Fibroblast of gingiva (primary cell): ENCODE results near the gene UBALD1.

Source experiments
- DNase-seq: peaks from one replicate; pipeline ENCODE4 v3.0.0-alpha.2; 2011; ENCODE audit warnings: low read depth

The UBALD1 gene

GRCh38 chr16:4646773-4647643, 32.3 kb upstream of the UBALD1 start:
- no peak for DNase-seq

DNA sequence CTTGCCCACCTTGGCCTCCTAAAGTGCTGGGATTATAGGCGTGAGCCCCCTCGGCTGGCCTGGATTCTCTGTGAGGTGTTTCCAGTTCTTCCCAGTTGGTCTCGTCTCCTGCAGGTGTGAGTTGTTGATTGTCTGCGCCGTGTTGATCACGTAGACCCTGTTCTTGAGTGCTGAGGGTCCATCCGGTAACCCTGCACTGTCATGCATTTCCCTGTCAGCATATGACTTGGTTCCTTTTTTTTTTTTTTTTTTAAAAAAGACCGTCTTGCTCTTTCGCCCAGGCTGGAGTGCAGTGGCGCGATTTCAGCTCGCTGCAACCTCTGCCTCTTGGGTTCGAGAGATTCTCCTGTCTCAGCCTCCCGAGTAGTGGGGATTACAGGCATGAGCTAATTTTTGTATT, 27.2 kb upstream of the UBALD1 start:
- DNase-seq, result no peak

DNA sequence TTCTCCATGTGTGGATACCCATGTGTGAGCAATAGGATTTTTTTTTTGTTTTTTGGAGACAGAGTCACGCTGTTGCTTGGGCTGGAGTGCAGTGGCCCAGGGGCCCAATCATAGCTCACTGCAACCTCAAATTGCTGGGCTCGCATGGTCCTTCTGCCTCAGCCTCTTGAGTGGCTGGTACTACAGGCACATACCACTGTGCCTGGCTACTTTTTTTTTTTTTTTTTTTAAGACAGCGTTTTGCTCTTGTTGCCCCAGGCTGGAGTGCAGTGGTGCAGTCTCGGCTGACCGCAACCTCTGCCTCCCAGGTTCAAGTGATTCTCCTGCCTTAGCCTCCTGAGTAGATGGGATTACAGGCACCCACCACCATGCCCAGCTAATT, 26.6 kb upstream of the UBALD1 start:
- no peak for DNase-seq

DNA sequence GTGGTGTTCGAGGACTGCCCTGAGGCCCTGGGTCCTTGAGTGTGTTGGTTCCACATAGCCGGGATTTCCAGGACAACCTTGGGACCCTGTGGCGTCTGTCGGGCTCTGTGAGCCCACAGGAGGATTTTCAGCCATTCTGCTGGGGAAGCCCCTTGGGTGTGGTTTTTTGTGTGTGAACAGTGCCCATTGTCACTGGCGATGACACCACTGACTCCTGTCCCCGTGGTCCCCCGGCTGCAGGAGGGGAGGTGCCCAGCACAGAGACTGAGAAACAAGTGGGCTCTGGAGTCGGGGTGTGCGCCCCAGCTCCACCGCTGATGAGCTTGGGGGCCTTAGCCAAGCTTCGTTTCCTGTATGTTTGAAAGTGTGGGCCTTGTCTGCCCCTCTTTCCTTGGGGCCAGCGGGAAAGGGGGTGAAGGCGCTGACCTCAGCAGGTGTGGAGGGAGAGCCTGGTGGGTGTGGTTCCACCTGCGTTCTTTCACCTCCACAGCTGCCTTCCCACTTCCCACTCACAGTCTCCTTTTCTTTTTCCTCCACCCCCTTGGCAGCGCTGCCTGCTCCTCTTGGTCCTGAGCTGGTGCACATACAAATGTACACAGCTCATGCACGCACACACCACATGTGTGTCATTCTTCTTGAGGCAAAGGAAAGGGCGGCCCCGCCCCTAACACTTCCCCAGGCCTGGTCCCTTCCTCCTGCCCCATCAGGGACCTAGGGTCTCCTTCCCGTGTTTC, 26.1 kb upstream of the UBALD1 start:
- DNase-seq, result no peak

- no peak for DNase-seq
Observed at GRCh38 chr16:4639899-4640509, 25.3 kb upstream of the UBALD1 start.

DNA sequence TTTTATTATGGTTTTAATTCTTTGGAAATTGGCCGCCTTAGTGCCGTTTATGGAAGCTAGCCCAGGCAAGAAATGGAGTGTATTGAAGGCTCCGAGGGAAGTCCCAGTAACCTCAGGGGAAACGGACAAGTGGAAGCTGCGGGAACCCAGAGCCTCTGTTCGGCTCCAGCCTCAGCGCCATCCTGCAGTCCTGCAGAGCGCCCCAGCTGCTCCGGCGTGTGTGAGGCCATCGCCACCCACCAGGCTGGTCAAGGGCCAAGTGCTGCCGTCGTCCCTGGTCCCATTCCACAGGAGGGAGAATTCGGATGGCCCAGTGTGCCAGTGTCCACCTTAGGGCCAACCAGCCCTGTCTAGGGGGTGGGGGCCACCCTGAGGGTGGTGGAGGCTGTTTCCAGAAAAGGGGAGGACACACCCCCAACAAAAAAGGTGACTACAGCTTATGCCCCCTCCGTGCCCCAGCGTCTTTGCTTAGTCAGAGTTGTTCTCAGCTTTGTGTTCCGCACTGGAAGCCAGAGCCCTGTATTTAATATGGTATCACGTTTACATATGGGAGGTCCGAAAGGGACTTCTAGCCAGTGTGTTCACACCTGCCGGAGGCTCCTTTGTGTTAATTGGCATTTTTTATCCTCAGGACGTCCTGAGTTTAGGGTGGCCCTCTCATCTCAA, 22.9 kb upstream of the UBALD1 start:
- DNase-seq, result no peak

- no peak for DNase-seq
Observed at GRCh38 chr16:4636196-4636595, 21.5 kb upstream of the UBALD1 start.

DNA sequence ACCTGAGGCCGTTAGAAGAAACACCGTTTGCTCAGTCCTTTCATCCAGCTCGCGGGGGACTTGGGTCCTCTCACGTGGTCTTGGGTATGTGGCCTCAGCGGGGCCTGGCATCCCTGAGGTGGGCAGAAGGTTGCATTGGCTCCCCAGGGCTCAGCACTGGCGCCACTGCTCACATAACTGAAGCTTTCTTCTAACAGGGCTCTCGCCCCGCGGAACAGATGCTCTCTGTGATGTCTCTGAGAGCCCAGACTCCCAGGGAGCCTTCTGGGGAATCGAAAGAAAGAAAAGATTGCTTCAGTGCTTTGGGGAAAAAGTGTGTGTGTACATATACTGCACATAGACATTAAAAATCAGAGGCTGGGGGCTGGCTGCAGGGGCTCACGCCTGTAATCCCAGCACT, 20.1 kb upstream of the UBALD1 start:
- DNase-seq, result no peak

- DNase-seq, result no peak
Observed at GRCh38 chr16:4633910-4634635, 19.4 kb upstream of the UBALD1 start.

- DNase-seq, result no peak
Observed at GRCh38 chr16:4631444-4631843, 16.8 kb upstream of the UBALD1 start.

DNA sequence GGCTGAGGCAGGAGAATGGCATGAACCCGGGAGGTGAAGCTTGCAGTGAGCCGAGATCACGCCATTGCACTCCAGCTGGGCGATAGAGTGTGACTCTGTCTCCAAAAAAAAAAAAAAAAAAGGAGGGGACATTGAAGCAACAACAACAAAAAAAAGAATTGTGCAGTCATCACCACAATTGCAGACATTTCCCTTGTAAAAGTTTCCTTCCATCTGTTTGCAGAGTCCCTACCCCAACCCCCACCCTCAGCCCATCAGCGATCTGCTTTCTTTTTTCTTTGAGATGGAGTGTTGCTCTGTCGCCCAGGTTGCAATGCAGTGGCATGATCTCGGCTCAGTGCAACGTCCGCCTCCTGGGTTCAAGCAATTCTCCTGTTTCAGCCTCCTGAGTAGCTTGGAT, 13.6 kb upstream of the UBALD1 start:
- no peak for DNase-seq

GRCh38 chr16:4626396-4626795, 11.7 kb upstream of the UBALD1 start:
- DNase-seq, result no peak

DNA sequence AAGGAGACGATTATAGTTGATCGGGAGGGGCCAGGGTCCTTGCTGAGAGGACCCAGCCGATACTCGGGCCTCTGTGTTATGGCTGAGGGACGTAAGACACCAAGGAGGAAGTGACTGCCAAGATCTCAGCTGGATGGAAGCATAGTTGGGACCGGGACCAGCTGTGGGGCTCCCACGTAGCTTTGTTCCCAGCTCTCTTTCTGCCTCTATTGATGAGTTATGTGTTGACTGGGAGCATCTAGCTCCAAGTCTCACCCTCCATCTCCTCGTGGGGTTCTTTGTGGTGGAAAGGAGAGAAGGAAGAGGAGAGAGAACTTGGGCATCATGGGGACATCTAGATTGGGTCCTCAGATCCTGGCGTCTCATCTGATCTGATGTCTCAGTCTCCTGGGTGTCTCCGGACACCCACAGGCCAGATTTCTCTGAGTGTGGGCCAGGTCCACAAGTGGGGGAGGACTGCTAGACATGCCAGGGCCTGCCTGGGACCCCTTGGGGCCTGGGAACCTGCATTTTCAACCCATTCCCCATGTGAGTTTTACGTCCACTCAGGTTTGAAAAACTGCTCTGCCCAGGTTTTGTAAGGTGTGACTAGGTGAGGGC, 11.0 kb upstream of the UBALD1 start:
- no peak for DNase-seq

DNA sequence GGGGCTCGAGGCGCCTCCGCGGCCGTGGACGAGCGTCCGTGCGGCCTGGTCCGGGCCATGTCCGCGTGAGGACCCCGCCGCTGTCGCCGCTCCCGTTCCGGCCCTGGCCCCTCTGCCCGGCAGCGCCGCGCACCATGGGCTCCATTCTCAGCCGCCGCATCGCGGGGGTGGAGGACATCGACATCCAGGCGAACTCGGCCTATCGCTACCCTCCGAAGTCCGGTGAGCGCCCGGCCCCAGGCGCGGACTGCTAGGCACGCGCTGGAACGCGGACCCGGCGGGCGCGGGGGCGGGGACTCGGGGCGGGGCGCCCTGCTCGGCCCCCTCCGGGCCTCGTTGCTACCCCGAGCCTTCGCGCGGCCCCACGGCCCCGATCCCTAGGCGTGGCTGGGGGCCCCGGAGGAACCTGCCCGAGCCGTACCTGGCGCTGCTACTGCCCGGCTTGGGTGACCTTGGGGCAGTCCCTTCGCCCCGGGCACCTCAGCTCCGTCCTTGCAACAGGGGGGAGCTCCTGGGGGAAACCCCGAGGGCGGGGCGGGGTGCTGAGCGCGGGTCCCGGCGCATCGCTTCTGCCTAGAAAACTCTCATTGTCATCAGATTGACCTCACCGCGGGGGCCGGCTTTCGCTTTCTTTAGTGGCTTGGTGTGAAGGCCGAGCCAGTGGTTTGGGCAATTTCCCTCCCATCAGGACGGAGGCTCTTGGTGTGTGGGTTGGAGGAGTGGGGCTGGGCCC, 10.3 kb upstream of the UBALD1 start:
- peak; percentile 59 for DNase-seq

GRCh38 chr16:4624015-4624826, 9.5 kb upstream of the UBALD1 start, which contains the start of gene MGRN1:
Gene MGRN1 (plus strand): TSS chr16:4624826. CDS start chr16:4624961, 135 bp downstream.
- peak; percentile 97 for DNase-seq

DNA sequence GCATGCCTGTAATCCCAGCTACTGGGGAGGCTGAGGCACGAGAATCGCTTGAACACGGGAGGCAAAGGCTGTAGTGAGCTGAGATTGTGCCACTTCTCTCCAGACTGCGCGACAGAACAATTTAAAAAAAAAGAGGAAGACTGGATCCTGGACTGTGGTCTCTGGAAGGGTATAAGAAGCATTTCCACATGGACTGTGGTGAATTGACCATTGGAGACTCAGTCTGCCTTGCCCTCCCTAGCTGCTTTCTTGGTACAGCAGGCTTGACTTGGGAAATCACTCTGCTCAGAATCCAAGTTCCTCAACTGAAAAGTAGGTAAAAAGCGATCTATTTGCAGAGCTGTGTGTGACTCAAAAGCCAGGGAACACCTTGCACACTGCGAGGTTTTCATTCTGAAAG, 8.9 kb upstream of the UBALD1 start:
- DNase-seq, result no peak

DNA sequence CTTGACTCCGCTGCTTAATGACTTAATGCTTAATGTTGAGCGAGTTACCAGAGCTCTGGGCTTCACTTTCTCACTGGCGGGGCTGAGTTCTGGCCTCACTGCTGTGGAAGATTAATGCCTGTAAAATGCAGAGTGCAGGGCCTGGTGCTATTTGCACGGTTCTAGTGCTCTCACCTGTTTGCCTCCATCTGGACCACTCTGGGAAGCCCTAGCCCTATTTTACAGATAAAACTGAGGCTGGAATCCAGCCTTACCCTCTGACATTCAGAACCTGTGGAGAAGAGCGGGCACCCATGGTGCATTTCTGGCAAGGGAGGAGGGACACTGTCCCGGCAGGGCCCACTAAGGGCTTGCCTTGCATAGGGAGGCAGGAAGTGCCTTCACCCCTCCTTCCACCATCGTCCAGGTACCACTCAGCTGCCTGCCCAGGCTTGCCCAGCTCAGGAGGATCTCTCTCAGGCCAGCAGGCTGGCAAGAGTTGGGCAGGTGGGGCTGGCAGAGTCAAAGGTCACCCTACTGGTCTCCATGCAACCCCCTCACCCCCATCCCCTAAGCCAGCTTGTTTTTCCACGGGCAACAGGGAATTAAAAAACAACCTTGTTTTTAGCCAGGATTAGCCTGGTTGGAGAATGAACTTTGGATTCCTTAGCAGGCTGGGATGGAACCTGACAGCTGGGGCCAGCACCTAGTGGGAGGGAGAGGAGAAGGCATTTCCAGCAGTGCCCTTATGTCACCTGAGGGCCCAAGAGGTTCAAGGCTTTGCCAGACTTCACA, 4.1 kb upstream of the UBALD1 start:
- no peak for DNase-seq

GRCh38 chr16:4617880-4618279, 3.2 kb upstream of the UBALD1 start:
- DNase-seq, result no peak
